SIG-M5 treated with dmso at 0.1 percent for 504 hours (cell line): ENCODE data around the gene E2F2.

Source experiments
- DNase-seq: peaks from one replicate; lab custom pipeline; 2025; ENCODE audit not compliant: unreplicated experiment; lab: John Stamatoyannopoulos, UW

E2F2 gene

GRCh38 chr1:23530747-23531561 is at the start of gene E2F2:
Gene E2F2, minus strand, starts transcription at chr1:23531233. Its CDS starts 440 bp downstream, at chr1:23530793.
- peak; percentile 84 for DNase-seq

GRCh38 chr1:23578997-23579363 is 47.9 kb upstream of the E2F2 start:
- DNase-seq, result no peak

- DNase-seq, result no peak
Observed at GRCh38 chr1:23578311-23578996, 47.4 kb upstream of the E2F2 start.

GRCh38 chr1:23577056-23578004 is 46.3 kb upstream of the E2F2 start:
- peak; percentile 57 for DNase-seq

GRCh38 chr1:23576338-23577055 is 45.5 kb upstream of the E2F2 start:
- no peak for DNase-seq

- no peak for DNase-seq
Observed at GRCh38 chr1:23575226-23575810, 44.3 kb upstream of the E2F2 start.

GRCh38 chr1:23574265-23574754 is 43.3 kb upstream of the E2F2 start:
- DNase-seq, result no peak

- no peak for DNase-seq
Observed at GRCh38 chr1:23573574-23574182, 42.6 kb upstream of the E2F2 start.

- no peak for DNase-seq
Observed at GRCh38 chr1:23571465-23571864, 40.4 kb upstream of the E2F2 start.

GRCh38 chr1:23570001-23570691 is 39.1 kb upstream of the E2F2 start:
- no peak for DNase-seq

- DNase-seq, result no peak
Observed at GRCh38 chr1:23568608-23569383, 37.8 kb upstream of the E2F2 start.

- no peak for DNase-seq
Observed at GRCh38 chr1:23567996-23568607, 37.1 kb upstream of the E2F2 start.

GRCh38 chr1:23567629-23567995 is 36.6 kb upstream of the E2F2 start:
- DNase-seq, result no peak

- no peak for DNase-seq
Observed at GRCh38 chr1:23566304-23566703, 35.3 kb upstream of the E2F2 start.

GRCh38 chr1:23565776-23566175 is 34.7 kb upstream of the E2F2 start:
- no peak for DNase-seq

GRCh38 chr1:23564529-23565122 is 33.6 kb upstream of the E2F2 start:
- DNase-seq, result no peak

GRCh38 chr1:23563755-23564374 is 32.8 kb upstream of the E2F2 start:
- no peak for DNase-seq
